22Rv1 (cell line): ENCODE results near the gene KRT77.
"Not testable (repeated sequence)": the region's sequence is repeated elsewhere in the genome, so short reads cannot be mapped to it uniquely, and the experiment has no call there.

Experiments
- H3K27ac ChIP-seq: fragments of 450-650 bp; 2 replicates; pipeline ENCODE4 v1.5.1; 2017
- CTCF ChIP-seq: fragments of 450-650 bp; IDR thresholded peaks from 2 replicates; pipeline ENCODE4 v1.5.1; 2017; ENCODE audit warnings: mild to moderate bottlenecking
- ZFX ChIP-seq: fragments of 450-650 bp; IDR thresholded peaks from 2 replicates; pipeline ENCODE4 v1.6.1; 2017; ENCODE audit warnings: antibody characterized with exemption, borderline replicate concordance

Gene KRT77

GRCh38 chr12:52722680-52723079 is 19.4 kb upstream of the KRT77 start:
- no peak overlapping the region for H3K27ac ChIP-seq
- no peak for TF ChIP-seq CTCF

- H3K27ac ChIP-seq: no peak overlapping the region
- TF ChIP-seq CTCF (no peak), ZFX (no peak)
These were observed 18.6 kb upstream of the KRT77 start for GRCh38 chr12:52721838-52722470.

DNA sequence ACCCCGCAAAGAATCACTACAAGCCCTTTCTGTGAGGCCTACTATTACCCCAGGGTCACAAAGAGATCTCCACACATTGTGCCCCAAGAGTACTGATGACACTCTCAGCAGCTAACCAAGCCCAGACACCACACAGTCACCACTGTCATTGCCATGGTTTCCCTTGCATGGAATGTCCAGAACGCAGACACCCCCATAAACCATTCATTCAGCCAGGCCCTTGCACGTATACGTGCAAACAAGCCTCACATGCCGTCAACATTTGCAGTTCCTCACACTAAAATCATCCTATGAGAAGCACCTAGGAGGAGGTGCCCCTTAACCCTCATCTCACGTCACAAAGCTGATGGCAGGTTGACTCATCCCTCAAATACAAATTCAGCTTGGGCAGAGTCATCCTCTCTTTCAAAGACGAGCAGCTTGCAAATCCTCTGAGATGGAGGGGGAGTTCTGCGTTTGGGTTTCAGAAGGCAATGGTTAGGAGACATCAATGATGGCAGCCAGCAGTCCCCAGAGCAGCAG is 17.1 kb upstream of the KRT77 start:
- no peak for TF ChIP-seq ZFX
- no peak for TF ChIP-seq CTCF
- no peak overlapping the region for H3K27ac ChIP-seq

DNA sequence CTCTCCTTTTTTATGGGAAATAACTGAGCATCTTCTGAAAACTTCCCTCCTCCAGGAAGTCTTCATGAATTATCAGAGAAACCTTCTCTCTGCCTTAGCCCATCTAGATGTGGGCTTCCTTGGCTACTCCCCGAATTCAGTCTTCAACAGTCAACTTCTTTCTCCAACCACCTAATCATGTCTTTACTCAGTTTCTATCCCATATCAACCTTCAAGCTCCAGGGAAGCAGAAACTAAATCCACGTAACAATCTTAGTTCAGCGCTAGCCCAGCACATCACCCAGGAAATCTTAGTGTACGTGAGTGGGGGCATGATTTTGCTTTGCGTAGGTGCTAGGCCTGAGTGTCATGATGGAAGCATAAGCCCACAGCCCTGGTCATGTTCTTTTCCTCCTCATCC is 12.7 kb upstream of the KRT77 start:
- TF ChIP-seq ZFX (no peak), CTCF (no peak)
- no peak overlapping the region for H3K27ac ChIP-seq

- no peak overlapping the region for H3K27ac ChIP-seq
- peak; percentile 77 for TF ChIP-seq CTCF
- TF ChIP-seq ZFX: no peak
These were observed 12.1 kb upstream of the KRT77 start for GRCh38 chr12:52715416-52715815.

DNA sequence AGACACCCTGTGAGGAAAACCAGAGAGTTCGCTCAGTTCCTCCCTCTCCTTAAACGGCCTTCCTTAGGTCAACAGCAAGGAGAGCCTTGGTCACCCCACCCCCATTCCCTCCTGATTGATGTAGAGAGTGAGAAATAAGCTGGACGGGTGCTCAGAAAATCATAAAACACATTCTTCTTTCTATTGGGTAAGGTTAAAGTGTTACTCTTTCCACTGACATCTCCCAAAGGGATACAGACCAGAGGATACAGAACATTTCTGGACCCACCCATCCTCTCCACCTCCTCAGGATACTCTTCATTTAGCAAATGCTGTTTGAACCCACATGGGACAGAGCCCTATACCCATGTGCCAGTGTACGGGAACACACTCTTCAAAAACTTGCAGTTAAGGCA is 11.6 kb upstream of the KRT77 start:
- no peak for TF ChIP-seq ZFX
- TF ChIP-seq CTCF: no peak
- no peak overlapping the region for H3K27ac ChIP-seq

- no peak overlapping the region for H3K27ac ChIP-seq
- TF ChIP-seq CTCF: no peak
- TF ChIP-seq ZFX: no peak
These were observed 10.9 kb upstream of the KRT77 start for GRCh38 chr12:52713960-52714886.

GRCh38 chr12:52712122-52712521 is 8.8 kb upstream of the KRT77 start:
- H3K27ac ChIP-seq: not testable (repeated sequence)
